ENCODE results near the gene SIK3. TPM values are rescaled to one million over a fixed set of nuclear protein-coding genes. Genes with fewer than 3 reads are reported as not detected.

The SIK3 gene
- polyA plus RNA-seq, 3 donors from 2014 or later: 3.7 to 26.2 (median 16.5) TPM

- Mint-ChIP-seq H3K27ac (peak overlapping the region; percentile 92 to 100 (median 96)), H3K4me1 (peaks cover 92 to 98% of the 10 kb centered on the region in 2 donors), H3K27me3 (ENCODE audit: low read depth in 3 of 3) (peaks cover 0 to 8% (median 6%) of the 10 kb centered on the region in 3 donors), H3K36me3 (peaks cover 0 to 6% (median 3%) of the 10 kb centered on the region in 3 donors), H3K9me3 (no peaks in the 10 kb centered on the region), H3K4me3 (peak overlapping the region; percentile 82 to 92 (median 85))
- DNase-seq: peak; percentile 40 to 49 (median 43)
Observed at GRCh38 chr11:116928102-116928777, 170.0 kb downstream of the SIK3 start.

GRCh38 chr11:116927163-116927974 lies 170.9 kb downstream of the SIK3 start:
- Mint-ChIP-seq H3K9me3 (no peaks in the 10 kb centered on the region), H3K4me1 (peaks cover 85 to 92% of the 10 kb centered on the region in 2 donors), H3K27ac (peak overlapping the region; percentile 92 to 100 (median 96)), H3K27me3 (ENCODE audit: low read depth in 3 of 3) (peaks cover 0 to 8% (median 6%) of the 10 kb centered on the region in 3 donors), H3K36me3 (peaks cover 0 to 6% (median 3%) of the 10 kb centered on the region in 3 donors), H3K4me3 (peak overlapping the region; percentile 82 to 92 (median 85))
- peak; percentile 53 to 62 (median 57) for DNase-seq

GRCh38 chr11:116925050-116925449 lies 173.2 kb downstream of the SIK3 start:
- Mint-ChIP-seq H3K9me3 (no peaks in the 10 kb centered on the region), H3K36me3 (peaks cover 0 to 13% (median 9%) of the 10 kb centered on the region in 3 donors), H3K27ac (peak overlapping the region; percentile 92 to 100 (median 96)), H3K27me3 (ENCODE audit: low read depth in 3 of 3) (peaks cover 0 to 3% (median 0%) of the 10 kb centered on the region in 3 donors), H3K4me3 (peak overlapping the region; percentile 59 to 87 (median 77)), H3K4me1 (peaks cover 65 to 73% of the 10 kb centered on the region in 2 donors)
- peak in 2 of 3 donors; percentile 17 to 28 for DNase-seq

GRCh38 chr11:116918925-116919655 lies 179.1 kb downstream of the SIK3 start:
- Mint-ChIP-seq H3K27ac (peak overlapping the region in 1 of 6 donors; percentile 36), H3K36me3 (peaks cover 0 to 11% (median 7%) of the 10 kb centered on the region in 3 donors), H3K9me3 (no peaks in the 10 kb centered on the region), H3K4me3 (no peak overlapping the region), H3K4me1 (peaks cover 10 to 27% of the 10 kb centered on the region in 2 donors), H3K27me3 (ENCODE audit: low read depth in 3 of 3) (peaks cover 0 to 2% (median 0%) of the 10 kb centered on the region in 3 donors)
- DNase-seq: no peak

GRCh38 chr11:116917632-116918031 lies 180.6 kb downstream of the SIK3 start:
- Mint-ChIP-seq H3K27ac (peak overlapping the region in 1 of 6 donors; percentile 46), H3K36me3 (peaks cover 0 to 11% (median 7%) of the 10 kb centered on the region in 3 donors), H3K4me1 (peaks cover 4 to 18% of the 10 kb centered on the region in 2 donors), H3K9me3 (no peaks in the 10 kb centered on the region), H3K27me3 (ENCODE audit: low read depth in 3 of 3) (peaks cover 0 to 2% (median 0%) of the 10 kb centered on the region in 3 donors), H3K4me3 (no peak overlapping the region)
- no peak for DNase-seq

GRCh38 chr11:116916886-116917285 lies 181.3 kb downstream of the SIK3 start:
- H3K4me3 Mint-ChIP-seq: no peak overlapping the region
- no peak for DNase-seq
- peaks cover 0 to 11% (median 3%) of the 10 kb centered on the region in 3 donors for H3K36me3 Mint-ChIP-seq
- H3K27ac Mint-ChIP-seq: no peak overlapping the region
- peaks cover 0 to 2% (median 0%) of the 10 kb centered on the region in 3 donors for H3K27me3 Mint-ChIP-seq (ENCODE audit: low read depth in 3 of 3)
- H3K9me3 Mint-ChIP-seq: no peaks in the 10 kb centered on the region
- peaks cover 4 to 18% of the 10 kb centered on the region in 2 donors for H3K4me1 Mint-ChIP-seq

- peaks cover 0 to 2% (median 0%) of the 10 kb centered on the region in 3 donors for H3K27me3 Mint-ChIP-seq (ENCODE audit: low read depth in 3 of 3)
- H3K9me3 Mint-ChIP-seq: no peaks in the 10 kb centered on the region
- DNase-seq: no peak
- no peak overlapping the region for H3K4me3 Mint-ChIP-seq
- H3K27ac Mint-ChIP-seq: no peak overlapping the region
- peaks cover 0 to 11% (median 4%) of the 10 kb centered on the region in 3 donors for H3K36me3 Mint-ChIP-seq
- peaks cover 4 to 18% of the 10 kb centered on the region in 2 donors for H3K4me1 Mint-ChIP-seq
Observed at GRCh38 chr11:116916052-116916451, 182.2 kb downstream of the SIK3 start.

- no peak overlapping the region for H3K4me3 Mint-ChIP-seq
- no peak for DNase-seq
- H3K9me3 Mint-ChIP-seq: no peaks in the 10 kb centered on the region
- peaks cover 16 to 28% of the 10 kb centered on the region in 2 donors for H3K4me1 Mint-ChIP-seq
- H3K36me3 Mint-ChIP-seq: peaks cover 0 to 7% (median 3%) of the 10 kb centered on the region in 3 donors
- H3K27ac Mint-ChIP-seq: no peak overlapping the region
- peaks cover 0 to 3% (median 2%) of the 10 kb centered on the region in 3 donors for H3K27me3 Mint-ChIP-seq (ENCODE audit: low read depth in 3 of 3)
Observed at GRCh38 chr11:116913000-116913399, 185.2 kb downstream of the SIK3 start.

- no peak for DNase-seq
- no peak overlapping the region for H3K4me3 Mint-ChIP-seq
- peaks cover 21 to 33% of the 10 kb centered on the region in 2 donors for H3K4me1 Mint-ChIP-seq
- peaks cover 0 to 3% (median 2%) of the 10 kb centered on the region in 3 donors for H3K27me3 Mint-ChIP-seq (ENCODE audit: low read depth in 3 of 3)
- peaks cover 0 to 6% (median 3%) of the 10 kb centered on the region in 3 donors for H3K36me3 Mint-ChIP-seq
- no peaks in the 10 kb centered on the region for H3K9me3 Mint-ChIP-seq
- peak overlapping the region in 3 of 6 donors; percentile 14 to 42 (median 40) for H3K27ac Mint-ChIP-seq
Observed at GRCh38 chr11:116911976-116912734, 186.1 kb downstream of the SIK3 start.

- Mint-ChIP-seq H3K9me3 (no peaks in the 10 kb centered on the region), H3K36me3 (peaks cover 0 to 6% (median 3%) of the 10 kb centered on the region in 3 donors), H3K27ac (peak overlapping the region in 4 of 6 donors; percentile 5 to 59 (median 38)), H3K27me3 (ENCODE audit: low read depth in 3 of 3) (peaks cover 0 to 3% (median 2%) of the 10 kb centered on the region in 3 donors), H3K4me3 (no peak overlapping the region), H3K4me1 (peaks cover 23 to 42% of the 10 kb centered on the region in 2 donors)
- DNase-seq: no peak
Observed at GRCh38 chr11:116910847-116911246, 187.4 kb downstream of the SIK3 start.

- H3K4me3 Mint-ChIP-seq: no peak overlapping the region
- H3K27ac Mint-ChIP-seq: peak overlapping the region in 4 of 6 donors; percentile 3 to 59 (median 38)
- H3K27me3 Mint-ChIP-seq (ENCODE audit: low read depth in 3 of 3): peaks cover 0 to 3% (median 2%) of the 10 kb centered on the region in 3 donors
- no peaks in the 10 kb centered on the region for H3K9me3 Mint-ChIP-seq
- H3K4me1 Mint-ChIP-seq: peaks cover 23 to 44% of the 10 kb centered on the region in 2 donors
- H3K36me3 Mint-ChIP-seq: peaks cover 0 to 7% (median 3%) of the 10 kb centered on the region in 3 donors
- DNase-seq: no peak
Observed at GRCh38 chr11:116910378-116910777, 187.8 kb downstream of the SIK3 start.

- no peak for DNase-seq
- H3K4me3 Mint-ChIP-seq: no peak overlapping the region
- H3K27ac Mint-ChIP-seq: peak overlapping the region in 5 of 6 donors; percentile 5 to 77 (median 55)
- H3K4me1 Mint-ChIP-seq: peaks cover 23 to 44% of the 10 kb centered on the region in 2 donors
- H3K36me3 Mint-ChIP-seq: peaks cover 0 to 7% (median 3%) of the 10 kb centered on the region in 3 donors
- H3K27me3 Mint-ChIP-seq (ENCODE audit: low read depth in 3 of 3): peaks cover 0 to 3% (median 2%) of the 10 kb centered on the region in 3 donors
- no peaks in the 10 kb centered on the region for H3K9me3 Mint-ChIP-seq
Observed at GRCh38 chr11:116909245-116909644, 189.0 kb downstream of the SIK3 start.

Measured in immature natural killer cell (primary cell).